Measurements from ENCODE around the gene C3orf70.

GRCh38 chr3:185059766-185060165 lies 93.1 kb downstream of the C3orf70 start:
- TF ChIP-seq, protein P1, sequence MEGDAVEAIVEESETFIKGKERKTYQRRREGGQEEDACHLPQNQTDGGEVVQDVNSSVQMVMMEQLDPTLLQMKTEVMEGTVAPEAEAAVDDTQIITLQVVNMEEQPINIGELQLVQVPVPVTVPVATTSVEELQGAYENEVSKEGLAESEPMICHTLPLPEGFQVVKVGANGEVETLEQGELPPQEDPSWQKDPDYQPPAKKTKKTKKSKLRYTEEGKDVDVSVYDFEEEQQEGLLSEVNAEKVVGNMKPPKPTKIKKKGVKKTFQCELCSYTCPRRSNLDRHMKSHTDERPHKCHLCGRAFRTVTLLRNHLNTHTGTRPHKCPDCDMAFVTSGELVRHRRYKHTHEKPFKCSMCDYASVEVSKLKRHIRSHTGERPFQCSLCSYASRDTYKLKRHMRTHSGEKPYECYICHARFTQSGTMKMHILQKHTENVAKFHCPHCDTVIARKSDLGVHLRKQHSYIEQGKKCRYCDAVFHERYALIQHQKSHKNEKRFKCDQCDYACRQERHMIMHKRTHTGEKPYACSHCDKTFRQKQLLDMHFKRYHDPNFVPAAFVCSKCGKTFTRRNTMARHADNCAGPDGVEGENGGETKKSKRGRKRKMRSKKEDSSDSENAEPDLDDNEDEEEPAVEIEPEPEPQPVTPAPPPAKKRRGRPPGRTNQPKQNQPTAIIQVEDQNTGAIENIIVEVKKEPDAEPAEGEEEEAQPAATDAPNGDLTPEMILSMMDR (IDR thresholded peaks at IDR 0.05), result no peak
- no peak for TF ChIP-seq POLR2A (IDR thresholded peaks at IDR 0.05)
